GM20431 (cell line): Measurements from ENCODE around the gene SRP54.
"Not testable (repeated sequence)": the region's sequence is repeated elsewhere in the genome, so short reads cannot be mapped to it uniquely, and the experiment has no call there.

ENCODE experiments used
- in situ Hi-C: fragments of 300-500 bp; cut with MseI, MboI; formaldehyde crosslinking; loops from one replicate; pipeline ENCODE4 v1.15.0; 2020; ENCODE audit warnings: low sequenced_read_pairs; ENCODE audit not compliant: unreplicated experiment

Gene SRP54

GRCh38 chr14:34982421-34983147 is at the start of gene SRP54:
Gene SRP54 (plus strand): TSS chr14:34982992. CDS start chr14:34996710, 13,718 bp downstream.
- in situ Hi-C loops: no loop called here

GRCh38 chr14:34933301-34933700 is 49.5 kb upstream of the SRP54 start:
- in situ Hi-C loops: no loop called here

GRCh38 chr14:34935488-34935887 is 47.3 kb upstream of the SRP54 start:
- in situ Hi-C loops: no loop called here

- in situ Hi-C loops: no loop called here
Measured at GRCh38 chr14:34937442-34937841, 45.4 kb upstream of the SRP54 start.

- in situ Hi-C loops: no loop called here
Measured at GRCh38 chr14:34937876-34938275, 44.9 kb upstream of the SRP54 start.

- in situ Hi-C loops: no loop called here
Measured at GRCh38 chr14:34943506-34943905, 39.3 kb upstream of the SRP54 start.

- in situ Hi-C loops: no loop called here
Measured at GRCh38 chr14:34944744-34945143, 38.0 kb upstream of the SRP54 start.

- in situ Hi-C loops: no loop called here
Measured at GRCh38 chr14:34946699-34947098, 36.1 kb upstream of the SRP54 start.

- in situ Hi-C loops: no loop called here
Measured at GRCh38 chr14:34951286-34951685, 31.5 kb upstream of the SRP54 start.

GRCh38 chr14:34956931-34957330 is 25.9 kb upstream of the SRP54 start:
- in situ Hi-C loops: no loop called here

GRCh38 chr14:34957771-34958286 is 25.0 kb upstream of the SRP54 start:
- in situ Hi-C loops: no loop called here

- in situ Hi-C loops: not testable (repeated sequence)
Measured at GRCh38 chr14:34962106-34962505, 20.7 kb upstream of the SRP54 start.

GRCh38 chr14:34964977-34965764 is 17.6 kb upstream of the SRP54 start:
- in situ Hi-C loops: no loop called here

GRCh38 chr14:34965912-34966311 is 16.9 kb upstream of the SRP54 start:
- in situ Hi-C loops: no loop called here

- in situ Hi-C loops: no loop called here
Measured at GRCh38 chr14:34966413-34966812, 16.4 kb upstream of the SRP54 start.

- in situ Hi-C loops: no loop called here
Measured at GRCh38 chr14:34970665-34971064, 12.1 kb upstream of the SRP54 start.

GRCh38 chr14:34971381-34971780 is 11.4 kb upstream of the SRP54 start:
- in situ Hi-C loops: no loop called here

GRCh38 chr14:34971801-34972200 is 11.0 kb upstream of the SRP54 start:
- in situ Hi-C loops: no loop called here

GRCh38 chr14:34978444-34978843 is 4.3 kb upstream of the SRP54 start:
- in situ Hi-C loops: no loop called here

GRCh38 chr14:34980337-34980900 is 2.4 kb upstream of the SRP54 start:
- in situ Hi-C loops: no loop called here
